ENCODE data around the gene FAM221B.

FAM221B gene

DNA sequence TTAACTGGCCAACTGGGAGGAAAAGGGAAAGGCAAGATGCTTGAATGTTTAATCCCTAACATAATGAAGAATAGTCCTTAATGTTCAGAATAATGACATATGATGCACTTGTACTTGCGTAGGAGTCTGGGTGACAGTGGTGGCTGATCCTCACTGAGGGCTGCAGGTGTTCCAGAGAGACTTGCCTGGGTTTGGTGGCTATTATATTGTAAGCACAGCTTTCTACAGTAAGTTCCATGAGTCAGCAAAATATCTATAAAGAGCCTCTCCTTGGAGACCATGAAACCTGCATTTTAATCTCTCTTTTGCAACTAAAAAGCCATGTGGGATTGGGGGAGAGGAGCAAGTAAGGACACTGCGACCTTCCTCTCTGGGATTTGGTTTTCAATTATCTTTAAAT lies 39.0 kb downstream of the FAM221B start:
- Histone ChIP-seq H3K27me3 (ENCODE audit: insufficient read depth, low read depth) (no peaks in the 10 kb centered on the region), H2AFZ (ENCODE audit: low read depth) (no peak overlapping the region), H3K27ac (peak overlapping the region; percentile 38; the same call in 1 of the 2 replicates), H4K20me1 (ENCODE audit: insufficient read depth) (no peaks in the 10 kb centered on the region), H3K79me2 (ENCODE audit: insufficient read depth, low read depth) (no peaks in the 10 kb centered on the region), H3K4me3 (IDR thresholded peaks at IDR 0.05; ENCODE audit: insufficient read depth, low read depth, low read length) (no peak overlapping the region), H3K9ac (peak overlapping the region; percentile 5; the same call in 1 of the 2 replicates), H3K36me3 (ENCODE audit: insufficient read depth) (no peaks in the 10 kb centered on the region), H3K4me2 (peak overlapping the region; percentile 12), H3K4me1 (ENCODE audit: low read depth, poor library complexity, severe bottlenecking) (peaks cover 21% of the 10 kb centered on the region)
- TF ChIP-seq, protein P1, sequence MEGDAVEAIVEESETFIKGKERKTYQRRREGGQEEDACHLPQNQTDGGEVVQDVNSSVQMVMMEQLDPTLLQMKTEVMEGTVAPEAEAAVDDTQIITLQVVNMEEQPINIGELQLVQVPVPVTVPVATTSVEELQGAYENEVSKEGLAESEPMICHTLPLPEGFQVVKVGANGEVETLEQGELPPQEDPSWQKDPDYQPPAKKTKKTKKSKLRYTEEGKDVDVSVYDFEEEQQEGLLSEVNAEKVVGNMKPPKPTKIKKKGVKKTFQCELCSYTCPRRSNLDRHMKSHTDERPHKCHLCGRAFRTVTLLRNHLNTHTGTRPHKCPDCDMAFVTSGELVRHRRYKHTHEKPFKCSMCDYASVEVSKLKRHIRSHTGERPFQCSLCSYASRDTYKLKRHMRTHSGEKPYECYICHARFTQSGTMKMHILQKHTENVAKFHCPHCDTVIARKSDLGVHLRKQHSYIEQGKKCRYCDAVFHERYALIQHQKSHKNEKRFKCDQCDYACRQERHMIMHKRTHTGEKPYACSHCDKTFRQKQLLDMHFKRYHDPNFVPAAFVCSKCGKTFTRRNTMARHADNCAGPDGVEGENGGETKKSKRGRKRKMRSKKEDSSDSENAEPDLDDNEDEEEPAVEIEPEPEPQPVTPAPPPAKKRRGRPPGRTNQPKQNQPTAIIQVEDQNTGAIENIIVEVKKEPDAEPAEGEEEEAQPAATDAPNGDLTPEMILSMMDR (conservative IDR thresholded peaks at IDR 0.05; ENCODE audit: low read depth, low read length): no peak

GRCh38 chr9:35783418-35783817 lies 45.1 kb downstream of the FAM221B start:
- no peak overlapping the region for H2AFZ ChIP-seq (ENCODE audit: low read depth)
- H3K4me1 ChIP-seq (ENCODE audit: low read depth, poor library complexity, severe bottlenecking): no peaks in the 10 kb centered on the region
- no peak overlapping the region for H3K4me3 ChIP-seq (IDR thresholded peaks at IDR 0.05; ENCODE audit: insufficient read depth, low read depth, low read length)
- H3K9ac ChIP-seq: no peak overlapping the region
- H3K27ac ChIP-seq: no peak overlapping the region
- no peak overlapping the region for H3K4me2 ChIP-seq
- TF ChIP-seq, protein P1 (conservative IDR thresholded peaks at IDR 0.05; ENCODE audit: low read depth, low read length): no peak
- H3K27me3 ChIP-seq (ENCODE audit: insufficient read depth, low read depth): no peaks in the 10 kb centered on the region
- H3K79me2 ChIP-seq (ENCODE audit: insufficient read depth, low read depth): no peaks in the 10 kb centered on the region
- no peaks in the 10 kb centered on the region for H3K36me3 ChIP-seq (ENCODE audit: insufficient read depth)
- H4K20me1 ChIP-seq (ENCODE audit: insufficient read depth): no peaks in the 10 kb centered on the region

GRCh38 chr9:35781066-35781465 lies 47.5 kb downstream of the FAM221B start:
- Histone ChIP-seq H3K4me2 (no peak overlapping the region), H2AFZ (ENCODE audit: low read depth) (no peak overlapping the region), H4K20me1 (ENCODE audit: insufficient read depth) (no peaks in the 10 kb centered on the region), H3K4me3 (IDR thresholded peaks at IDR 0.05; ENCODE audit: insufficient read depth, low read depth, low read length) (no peak overlapping the region), H3K27ac (no peak overlapping the region), H3K4me1 (ENCODE audit: low read depth, poor library complexity, severe bottlenecking) (peaks cover 3% of the 10 kb centered on the region), H3K36me3 (ENCODE audit: insufficient read depth) (no peaks in the 10 kb centered on the region), H3K9ac (no peak overlapping the region), H3K27me3 (ENCODE audit: insufficient read depth, low read depth) (no peaks in the 10 kb centered on the region), H3K79me2 (ENCODE audit: insufficient read depth, low read depth) (no peaks in the 10 kb centered on the region)
- TF ChIP-seq, protein P1 (conservative IDR thresholded peaks at IDR 0.05; ENCODE audit: low read depth, low read length): no peak

- Histone ChIP-seq H3K36me3 (ENCODE audit: insufficient read depth) (no peaks in the 10 kb centered on the region), H3K4me2 (no peak overlapping the region), H3K27ac (no peak overlapping the region), H3K27me3 (ENCODE audit: insufficient read depth, low read depth) (no peaks in the 10 kb centered on the region), H3K79me2 (ENCODE audit: insufficient read depth, low read depth) (no peaks in the 10 kb centered on the region), H4K20me1 (ENCODE audit: insufficient read depth) (no peaks in the 10 kb centered on the region), H3K9ac (no peak overlapping the region), H2AFZ (ENCODE audit: low read depth) (no peak overlapping the region), H3K4me3 (IDR thresholded peaks at IDR 0.05; ENCODE audit: insufficient read depth, low read depth, low read length) (no peak overlapping the region), H3K4me1 (ENCODE audit: low read depth, poor library complexity, severe bottlenecking) (peaks cover 10% of the 10 kb centered on the region)
- TF ChIP-seq, protein P1 (conservative IDR thresholded peaks at IDR 0.05; ENCODE audit: low read depth, low read length): no peak
Measured at GRCh38 chr9:35778496-35778895, 50.0 kb downstream of the FAM221B start.
